ENCODE data around the gene FABP7.

DNA sequence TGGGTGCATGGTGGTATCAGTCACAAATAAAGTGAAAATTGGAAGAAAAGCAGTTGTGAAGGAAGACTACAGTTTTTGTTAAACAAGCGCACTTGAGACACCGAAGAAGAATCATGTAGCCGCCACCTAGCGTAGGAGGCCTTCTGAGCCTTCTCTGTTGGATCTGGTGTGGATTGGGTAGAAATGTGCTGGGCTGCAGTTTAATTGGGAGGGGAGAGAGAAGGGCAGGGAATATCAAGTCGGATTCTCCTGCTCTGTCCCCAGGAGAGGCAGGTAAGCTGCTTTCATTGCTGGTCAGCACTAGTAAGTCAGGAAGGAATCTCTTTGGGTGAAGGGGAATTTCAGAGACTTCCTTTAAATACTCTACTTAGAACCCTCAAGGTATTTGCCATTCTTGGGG, 1.2 kb upstream of the FABP7 start:
- no peak for TF ChIP-seq EP300 (IDR thresholded peaks at IDR 0.05)
- no peak for TF ChIP-seq POLR2A (IDR thresholded peaks at IDR 0.05; ENCODE audit: low read length)
- TF ChIP-seq, protein P1, sequence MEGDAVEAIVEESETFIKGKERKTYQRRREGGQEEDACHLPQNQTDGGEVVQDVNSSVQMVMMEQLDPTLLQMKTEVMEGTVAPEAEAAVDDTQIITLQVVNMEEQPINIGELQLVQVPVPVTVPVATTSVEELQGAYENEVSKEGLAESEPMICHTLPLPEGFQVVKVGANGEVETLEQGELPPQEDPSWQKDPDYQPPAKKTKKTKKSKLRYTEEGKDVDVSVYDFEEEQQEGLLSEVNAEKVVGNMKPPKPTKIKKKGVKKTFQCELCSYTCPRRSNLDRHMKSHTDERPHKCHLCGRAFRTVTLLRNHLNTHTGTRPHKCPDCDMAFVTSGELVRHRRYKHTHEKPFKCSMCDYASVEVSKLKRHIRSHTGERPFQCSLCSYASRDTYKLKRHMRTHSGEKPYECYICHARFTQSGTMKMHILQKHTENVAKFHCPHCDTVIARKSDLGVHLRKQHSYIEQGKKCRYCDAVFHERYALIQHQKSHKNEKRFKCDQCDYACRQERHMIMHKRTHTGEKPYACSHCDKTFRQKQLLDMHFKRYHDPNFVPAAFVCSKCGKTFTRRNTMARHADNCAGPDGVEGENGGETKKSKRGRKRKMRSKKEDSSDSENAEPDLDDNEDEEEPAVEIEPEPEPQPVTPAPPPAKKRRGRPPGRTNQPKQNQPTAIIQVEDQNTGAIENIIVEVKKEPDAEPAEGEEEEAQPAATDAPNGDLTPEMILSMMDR (IDR thresholded peaks at IDR 0.05), result no peak
- TF ChIP-seq PHF8 (IDR thresholded peaks at IDR 0.05; ENCODE audit: borderline replicate concordance, low read depth), result no peak
- no peak for TF ChIP-seq JUNB (IDR thresholded peaks at IDR 0.05)
- TF ChIP-seq NR3C1 (IDR thresholded peaks at IDR 0.05), result no peak
- no peak for TF ChIP-seq EHMT2 (IDR thresholded peaks at IDR 0.05; ENCODE audit: low read depth)
- no peak for TF ChIP-seq EHF (CRISPR knock-in tag; IDR thresholded peaks at IDR 0.05)
- TF ChIP-seq, protein P2, sequence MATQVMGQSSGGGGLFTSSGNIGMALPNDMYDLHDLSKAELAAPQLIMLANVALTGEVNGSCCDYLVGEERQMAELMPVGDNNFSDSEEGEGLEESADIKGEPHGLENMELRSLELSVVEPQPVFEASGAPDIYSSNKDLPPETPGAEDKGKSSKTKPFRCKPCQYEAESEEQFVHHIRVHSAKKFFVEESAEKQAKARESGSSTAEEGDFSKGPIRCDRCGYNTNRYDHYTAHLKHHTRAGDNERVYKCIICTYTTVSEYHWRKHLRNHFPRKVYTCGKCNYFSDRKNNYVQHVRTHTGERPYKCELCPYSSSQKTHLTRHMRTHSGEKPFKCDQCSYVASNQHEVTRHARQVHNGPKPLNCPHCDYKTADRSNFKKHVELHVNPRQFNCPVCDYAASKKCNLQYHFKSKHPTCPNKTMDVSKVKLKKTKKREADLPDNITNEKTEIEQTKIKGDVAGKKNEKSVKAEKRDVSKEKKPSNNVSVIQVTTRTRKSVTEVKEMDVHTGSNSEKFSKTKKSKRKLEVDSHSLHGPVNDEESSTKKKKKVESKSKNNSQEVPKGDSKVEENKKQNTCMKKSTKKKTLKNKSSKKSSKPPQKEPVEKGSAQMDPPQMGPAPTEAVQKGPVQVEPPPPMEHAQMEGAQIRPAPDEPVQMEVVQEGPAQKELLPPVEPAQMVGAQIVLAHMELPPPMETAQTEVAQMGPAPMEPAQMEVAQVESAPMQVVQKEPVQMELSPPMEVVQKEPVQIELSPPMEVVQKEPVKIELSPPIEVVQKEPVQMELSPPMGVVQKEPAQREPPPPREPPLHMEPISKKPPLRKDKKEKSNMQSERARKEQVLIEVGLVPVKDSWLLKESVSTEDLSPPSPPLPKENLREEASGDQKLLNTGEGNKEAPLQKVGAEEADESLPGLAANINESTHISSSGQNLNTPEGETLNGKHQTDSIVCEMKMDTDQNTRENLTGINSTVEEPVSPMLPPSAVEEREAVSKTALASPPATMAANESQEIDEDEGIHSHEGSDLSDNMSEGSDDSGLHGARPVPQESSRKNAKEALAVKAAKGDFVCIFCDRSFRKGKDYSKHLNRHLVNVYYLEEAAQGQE (IDR thresholded peaks at IDR 0.05), result no peak
- TF ChIP-seq CBX2 (IDR thresholded peaks at IDR 0.05; ENCODE audit: borderline replicate concordance, low read depth), result no peak

All from A549 (cell line).